HG02840 (cell line): ENCODE results near the gene DICER1.

Experiments
- ATAC-seq: cut with Tn5 transposase; IDR thresholded peaks from one replicate; pipeline ENCODE4 v1.9.1; 2021; ENCODE audit warnings: mild to moderate bottlenecking, moderate library complexity, moderate number of reproducible peaks; ENCODE audit not compliant: unreplicated experiment, low FRiP score

Gene DICER1

GRCh38 chr14:95130549-95130948 lies 26.8 kb downstream of the DICER1 start:
- no peak for ATAC-seq

GRCh38 chr14:95128140-95128539 lies 29.2 kb downstream of the DICER1 start:
- ATAC-seq, result no peak

- ATAC-seq, result no peak
These were observed 29.8 kb downstream of the DICER1 start for GRCh38 chr14:95127531-95127911.

GRCh38 chr14:95126906-95127530 lies 30.3 kb downstream of the DICER1 start:
- ATAC-seq, result no peak

GRCh38 chr14:95125915-95126314 lies 31.4 kb downstream of the DICER1 start:
- ATAC-seq, result no peak

GRCh38 chr14:95125221-95125620 lies 32.1 kb downstream of the DICER1 start:
- no peak for ATAC-seq

- ATAC-seq, result no peak
These were observed 33.3 kb downstream of the DICER1 start for GRCh38 chr14:95123891-95124579.

GRCh38 chr14:95122621-95122945 lies 34.7 kb downstream of the DICER1 start:
- no peak for ATAC-seq

- no peak for ATAC-seq
These were observed 35.3 kb downstream of the DICER1 start for GRCh38 chr14:95121911-95122620.

- no peak for ATAC-seq
These were observed 38.0 kb downstream of the DICER1 start for GRCh38 chr14:95119336-95119735.

GRCh38 chr14:95117937-95118721 lies 39.2 kb downstream of the DICER1 start:
- no peak for ATAC-seq

- no peak for ATAC-seq
These were observed 43.9 kb downstream of the DICER1 start for GRCh38 chr14:95113476-95113875.

- no peak for ATAC-seq
These were observed 45.7 kb downstream of the DICER1 start for GRCh38 chr14:95111507-95112164.

GRCh38 chr14:95110178-95110577 lies 47.2 kb downstream of the DICER1 start:
- no peak for ATAC-seq

GRCh38 chr14:95107711-95108110 lies 49.6 kb downstream of the DICER1 start:
- no peak for ATAC-seq

GRCh38 chr14:95106971-95107370 lies 50.4 kb downstream of the DICER1 start:
- ATAC-seq, result no peak

- ATAC-seq, result no peak
These were observed 52.4 kb downstream of the DICER1 start for GRCh38 chr14:95104911-95105310.

- ATAC-seq, result no peak
These were observed 54.7 kb downstream of the DICER1 start for GRCh38 chr14:95102680-95103044.

GRCh38 chr14:95101736-95102679 lies 55.3 kb downstream of the DICER1 start:
- no peak for ATAC-seq
